ENCODE measurements around the gene FBXW8. TPM values are rescaled to one million over a fixed set of nuclear protein-coding genes. Genes with fewer than 3 reads are reported as not detected.

Gene FBXW8
- polyA plus RNA-seq, 1 donor (not counting 4 experiments of a cell fraction or from before 2014, with no cell fraction given): 5.0 TPM

DNA sequence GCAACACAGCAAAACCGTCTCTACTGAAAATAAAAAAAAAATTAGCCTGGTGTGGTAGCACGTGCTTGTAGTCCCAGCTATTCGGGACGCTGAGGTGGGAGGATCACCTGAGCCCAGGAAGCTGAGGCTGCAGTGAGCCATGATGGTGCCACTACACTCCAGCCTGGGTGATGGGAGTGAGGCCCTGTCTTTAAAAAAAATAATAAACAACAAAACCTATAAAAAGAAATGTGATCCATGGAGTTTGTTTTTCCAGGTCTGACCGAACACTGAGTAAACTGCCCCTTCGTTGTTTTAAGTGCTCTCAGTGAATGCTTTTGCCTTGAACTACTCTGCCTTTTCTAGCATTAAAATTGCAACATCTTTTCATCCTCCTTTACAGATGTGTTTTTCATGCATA, 111.7 kb downstream of the FBXW8 start:
- Histone ChIP-seq H3K9me3 (ENCODE audit: control insufficient read depth, low read depth, low read length) (no peaks in the 10 kb centered on the region), H3K9me1 (ENCODE audit: control insufficient read depth, extremely low read depth, insufficient read depth, low read length) (no peaks in the 10 kb centered on the region), H4K20me1 (ENCODE audit: control insufficient read depth, extremely low read depth, insufficient read depth, low read length) (no peaks in the 10 kb centered on the region), H3K36me3 (ENCODE audit: control insufficient read depth in 2 of 2, extremely low read depth in 1 of 2, insufficient read depth in 2 of 2, low read length in 2 of 2) (peaks cover 8 to 11% of the 10 kb centered on the region in 2 experiments), H3K4me2 (ENCODE audit: control insufficient read depth, extremely low read depth, insufficient read depth, low read depth, low read length) (no peak overlapping the region), H3K79me2 (ENCODE audit: control insufficient read depth, insufficient read depth, low read length) (no peaks in the 10 kb centered on the region), H3K9ac (ENCODE audit: control insufficient read depth, extremely low read depth, insufficient read depth, low read length) (no peak overlapping the region), H3K27ac (ENCODE audit: control insufficient read depth, insufficient read depth, low read length) (no peak overlapping the region), H2AFZ (ENCODE audit: control insufficient read depth, low read length) (no peak overlapping the region), H3K4me1 (ENCODE audit: control insufficient read depth, extremely low read depth, insufficient read depth, low read length) (no peaks in the 10 kb centered on the region), H3K4me3 (ENCODE audit: control insufficient read depth in 2 of 3, extremely low read depth in 1 of 3, insufficient read depth in 2 of 3, low read depth in 1 of 3, low read length in 3 of 3) (no peak overlapping the region), H3K27me3 (ENCODE audit: control insufficient read depth, extremely low read depth, insufficient read depth, low read length) (no peaks in the 10 kb centered on the region)
- FAIRE-seq (no peak), DNase-seq (ENCODE audit: low read depth, low spot score) (no peak)
- TF ChIP-seq EZH2 (IDR thresholded peaks at IDR 0.05; ENCODE audit: low read length): no peak
- TF ChIP-seq, protein P1, sequence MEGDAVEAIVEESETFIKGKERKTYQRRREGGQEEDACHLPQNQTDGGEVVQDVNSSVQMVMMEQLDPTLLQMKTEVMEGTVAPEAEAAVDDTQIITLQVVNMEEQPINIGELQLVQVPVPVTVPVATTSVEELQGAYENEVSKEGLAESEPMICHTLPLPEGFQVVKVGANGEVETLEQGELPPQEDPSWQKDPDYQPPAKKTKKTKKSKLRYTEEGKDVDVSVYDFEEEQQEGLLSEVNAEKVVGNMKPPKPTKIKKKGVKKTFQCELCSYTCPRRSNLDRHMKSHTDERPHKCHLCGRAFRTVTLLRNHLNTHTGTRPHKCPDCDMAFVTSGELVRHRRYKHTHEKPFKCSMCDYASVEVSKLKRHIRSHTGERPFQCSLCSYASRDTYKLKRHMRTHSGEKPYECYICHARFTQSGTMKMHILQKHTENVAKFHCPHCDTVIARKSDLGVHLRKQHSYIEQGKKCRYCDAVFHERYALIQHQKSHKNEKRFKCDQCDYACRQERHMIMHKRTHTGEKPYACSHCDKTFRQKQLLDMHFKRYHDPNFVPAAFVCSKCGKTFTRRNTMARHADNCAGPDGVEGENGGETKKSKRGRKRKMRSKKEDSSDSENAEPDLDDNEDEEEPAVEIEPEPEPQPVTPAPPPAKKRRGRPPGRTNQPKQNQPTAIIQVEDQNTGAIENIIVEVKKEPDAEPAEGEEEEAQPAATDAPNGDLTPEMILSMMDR (optimal IDR thresholded peaks at IDR 0.05 in 1 of 3, IDR thresholded peaks at IDR 0.05 in 1 of 3, conservative IDR thresholded peaks at IDR 0.05 in 1 of 3; ENCODE audit: extremely low read depth in 1 of 3, insufficient read depth in 2 of 3, low read length in 3 of 3): no peak
- dilution Hi-C loops (cut with MboI; ENCODE audit: extremely low pct_ligation_motif_present, low sequenced_read_pairs): no loop called here

DNA sequence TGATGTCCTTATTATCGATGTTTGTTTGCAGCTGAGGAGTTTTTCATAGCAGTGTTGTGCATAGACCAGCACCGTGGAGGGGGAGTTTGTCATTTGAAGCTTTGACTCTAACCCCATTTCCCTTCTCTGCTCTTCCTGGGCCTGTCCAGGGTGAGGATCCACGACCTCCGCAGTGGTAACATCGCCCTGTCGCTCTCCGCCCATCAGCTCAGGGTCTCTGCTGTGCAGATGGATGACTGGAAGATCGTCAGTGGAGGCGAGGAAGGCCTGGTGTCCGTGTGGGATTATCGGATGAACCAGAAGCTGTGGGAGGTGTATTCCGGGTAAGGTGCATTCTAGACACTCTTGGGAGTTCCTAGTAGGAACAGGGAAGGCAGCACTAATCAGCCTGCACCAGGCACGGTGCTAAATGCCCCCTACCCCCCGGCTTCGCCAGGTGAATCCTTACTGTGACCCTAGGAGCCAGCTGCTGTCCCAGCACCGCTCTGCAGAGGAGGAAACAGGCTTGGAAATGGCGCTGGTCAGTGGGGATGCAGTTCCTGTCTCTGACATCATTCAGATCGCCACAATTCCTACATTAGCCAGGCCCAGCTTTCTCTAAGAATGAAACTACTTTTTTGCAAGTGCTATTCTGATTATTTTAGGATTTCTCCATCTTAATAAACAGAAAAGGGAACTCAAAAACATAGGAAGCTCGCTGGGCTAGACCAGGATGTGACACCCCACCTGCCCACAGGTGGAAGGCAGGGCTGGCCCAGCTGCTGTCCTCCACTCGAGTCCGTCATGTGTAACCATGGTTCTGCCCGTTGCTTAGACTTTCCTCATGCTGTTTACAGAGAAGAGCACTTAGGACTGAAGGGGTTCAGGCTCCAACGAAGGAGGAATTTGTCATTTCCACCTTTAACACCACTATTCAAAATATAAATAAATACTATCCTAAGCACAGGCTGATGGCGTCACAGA, 113.5 kb downstream of the FBXW8 start:
- Histone ChIP-seq H3K4me3 (ENCODE audit: control insufficient read depth in 2 of 3, extremely low read depth in 1 of 3, insufficient read depth in 2 of 3, low read depth in 1 of 3, low read length in 3 of 3) (no peak overlapping the region), H3K9me1 (ENCODE audit: control insufficient read depth, extremely low read depth, insufficient read depth, low read length) (no peaks in the 10 kb centered on the region), H3K79me2 (ENCODE audit: control insufficient read depth, insufficient read depth, low read length) (no peaks in the 10 kb centered on the region), H3K27ac (ENCODE audit: control insufficient read depth, insufficient read depth, low read length) (no peak overlapping the region), H4K20me1 (ENCODE audit: control insufficient read depth, extremely low read depth, insufficient read depth, low read length) (no peaks in the 10 kb centered on the region), H3K9ac (ENCODE audit: control insufficient read depth, extremely low read depth, insufficient read depth, low read length) (no peak overlapping the region), H2AFZ (ENCODE audit: control insufficient read depth, low read length) (no peak overlapping the region), H3K9me3 (ENCODE audit: control insufficient read depth, low read depth, low read length) (no peaks in the 10 kb centered on the region), H3K27me3 (ENCODE audit: control insufficient read depth, extremely low read depth, insufficient read depth, low read length) (no peaks in the 10 kb centered on the region), H3K36me3 (ENCODE audit: control insufficient read depth in 2 of 2, extremely low read depth in 1 of 2, insufficient read depth in 2 of 2, low read length in 2 of 2) (peaks cover 14% of the 10 kb centered on the region in 2 experiments), H3K4me2 (ENCODE audit: control insufficient read depth, extremely low read depth, insufficient read depth, low read depth, low read length) (no peak overlapping the region), H3K4me1 (ENCODE audit: control insufficient read depth, extremely low read depth, insufficient read depth, low read length) (no peaks in the 10 kb centered on the region)
- dilution Hi-C loops (cut with MboI; ENCODE audit: extremely low pct_ligation_motif_present, low sequenced_read_pairs): no loop called here
- no peak for TF ChIP-seq EZH2 (IDR thresholded peaks at IDR 0.05; ENCODE audit: low read length)
- TF ChIP-seq, protein P1 (optimal IDR thresholded peaks at IDR 0.05 in 1 of 3, IDR thresholded peaks at IDR 0.05 in 1 of 3, conservative IDR thresholded peaks at IDR 0.05 in 1 of 3; ENCODE audit: extremely low read depth in 1 of 3, insufficient read depth in 2 of 3, low read length in 3 of 3): no peak
- no peak for DNase-seq (ENCODE audit: low read depth, low spot score)
- FAIRE-seq: no peak

Data from keratinocyte (primary cell).